Stomach smooth muscle (tissue), 2 donors: ENCODE measurements around the gene KLF18.

ENCODE experiments used
- H3K27ac ChIP-seq: one replicate; pipeline ENCODE4 v1.7.0; 2013; ENCODE audit warnings: mild to moderate bottlenecking, low read length, inconsistent platforms
- H3K27me3 ChIP-seq, 2 donors: one replicate each; pipeline ENCODE4 v1.7.0; 2013; ENCODE audit warnings: low read length in 2 of 2; ENCODE audit not compliant: insufficient read depth in 2 of 2, control insufficient read depth in 1 of 2
- H3K36me3 ChIP-seq, 2 donors: one replicate each; pipeline ENCODE4 v1.7.0; 2013; ENCODE audit warnings: low read length in 2 of 2; ENCODE audit not compliant: control insufficient read depth in 2 of 2, insufficient read depth in 2 of 2
- H3K4me1 ChIP-seq: one replicate; pipeline ENCODE4 v1.7.0; 2013; ENCODE audit warnings: low read length; ENCODE audit not compliant: control insufficient read depth, insufficient read depth
- H3K4me3 ChIP-seq, 2 donors: one replicate each; pipeline ENCODE4 v1.7.0; 2013; ENCODE audit warnings: low read length in 2 of 2
- H3K9ac ChIP-seq, 2 donors: one replicate each; pipeline ENCODE4 v1.7.0; 2013; ENCODE audit warnings: low read length in 2 of 2, mild to moderate bottlenecking in 1 of 2
- H3K9me3 ChIP-seq, 2 donors: one replicate each; pipeline ENCODE4 v1.7.0; 2013; ENCODE audit warnings: low read length in 2 of 2; ENCODE audit not compliant: control insufficient read depth in 2 of 2
- donor health status: healthy.
- donor health status: Pancreatic carcinoma.

KLF18 gene

DNA sequence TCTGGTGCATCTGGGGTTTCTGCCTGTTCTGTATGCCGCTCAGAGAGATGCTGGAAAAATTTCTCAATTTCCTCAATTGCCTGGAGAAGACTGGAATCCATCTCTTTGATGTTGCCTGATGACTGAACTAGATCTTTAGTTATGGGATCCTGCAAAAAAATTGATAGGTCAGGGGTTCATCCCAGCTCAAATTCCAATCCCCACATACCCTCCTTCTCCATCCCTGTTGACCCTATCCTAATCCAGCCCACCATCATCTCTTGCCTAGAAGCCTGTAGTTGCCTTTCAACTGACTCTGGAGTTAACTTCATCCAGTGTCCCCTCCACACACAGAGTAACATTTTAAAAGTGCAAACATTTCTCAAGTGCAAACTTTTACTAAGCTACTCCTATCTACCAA lies at the start of gene KLF18:
Gene KLF18 (minus strand): TSS at position 101 of the 400 bp plus-strand sequence. CDS start 0 bp downstream, at position 101.
- Histone ChIP-seq H3K9ac (no peak within 1 kb of the TSS), H3K4me3 (no peak within 1 kb of the TSS), H3K27me3 (peaks cover 0 to 2% of the 10 kb centered on the region in 2 donors), H3K27ac (no peak within 1 kb of the TSS), H3K36me3 (no peaks in the 10 kb centered on the region), H3K9me3 (peaks cover 3 to 12% of the 10 kb centered on the region in 2 donors), H3K4me1 (no peaks in the 10 kb centered on the region)

GRCh38 chr1:44174630-44175029 lies 33.2 kb upstream of the KLF18 start:
- no peak overlapping the region for H3K27ac ChIP-seq
- H3K9me3 ChIP-seq = no peaks in the 10 kb centered on the region
- H3K9ac ChIP-seq = no peak overlapping the region
- no peaks in the 10 kb centered on the region for H3K4me1 ChIP-seq
- H3K4me3 ChIP-seq = no peak overlapping the region
- H3K36me3 ChIP-seq = no peaks in the 10 kb centered on the region
- H3K27me3 ChIP-seq = no peaks in the 10 kb centered on the region

GRCh38 chr1:44170281-44170823 lies 28.9 kb upstream of the KLF18 start:
- H3K4me3 ChIP-seq = no peak overlapping the region
- H3K36me3 ChIP-seq = no peaks in the 10 kb centered on the region
- no peak overlapping the region for H3K9ac ChIP-seq
- H3K27me3 ChIP-seq = peaks cover 3% of the 10 kb centered on the region in 2 donors
- peaks cover 0 to 2% of the 10 kb centered on the region in 2 donors for H3K9me3 ChIP-seq
- H3K27ac ChIP-seq = no peak overlapping the region
- no peaks in the 10 kb centered on the region for H3K4me1 ChIP-seq

- peaks cover 3% of the 10 kb centered on the region in 2 donors for H3K27me3 ChIP-seq
- no peak overlapping the region for H3K4me3 ChIP-seq
- no peaks in the 10 kb centered on the region for H3K4me1 ChIP-seq
- H3K27ac ChIP-seq = no peak overlapping the region
- peaks cover 0 to 2% of the 10 kb centered on the region in 2 donors for H3K9me3 ChIP-seq
- H3K36me3 ChIP-seq = no peaks in the 10 kb centered on the region
- no peak overlapping the region for H3K9ac ChIP-seq
Observed at GRCh38 chr1:44168520-44169098, 27.2 kb upstream of the KLF18 start.

DNA sequence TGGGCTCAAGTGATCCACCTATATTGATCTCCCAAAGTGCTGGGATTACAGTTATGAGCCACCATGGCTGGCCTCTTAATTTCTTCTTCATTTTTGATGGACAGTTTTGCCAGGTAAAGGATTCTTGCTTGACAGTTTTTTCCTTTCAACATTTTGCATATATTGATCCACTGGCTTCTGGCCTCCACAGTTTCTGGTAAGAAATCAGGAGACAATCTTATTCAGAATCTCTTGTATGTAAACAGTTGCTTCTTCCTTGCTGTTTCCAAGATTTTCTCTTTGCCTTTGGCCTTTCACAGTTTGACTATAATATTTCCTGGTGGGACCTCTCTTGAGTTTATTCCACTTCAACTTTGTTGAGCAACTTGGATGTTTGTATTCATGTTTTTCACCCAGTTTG lies 20.1 kb upstream of the KLF18 start:
- Histone ChIP-seq H3K4me1 (no peaks in the 10 kb centered on the region), H3K4me3 (no peak overlapping the region), H3K9me3 (no peaks in the 10 kb centered on the region), H3K27me3 (no peaks in the 10 kb centered on the region), H3K27ac (no peak overlapping the region), H3K36me3 (no peaks in the 10 kb centered on the region), H3K9ac (no peak overlapping the region)

- Histone ChIP-seq H3K4me3 (no peak overlapping the region), H3K36me3 (no peaks in the 10 kb centered on the region), H3K9me3 (no peaks in the 10 kb centered on the region), H3K27ac (no peak overlapping the region), H3K4me1 (no peaks in the 10 kb centered on the region), H3K27me3 (no peaks in the 10 kb centered on the region), H3K9ac (no peak overlapping the region)
Observed at GRCh38 chr1:44158871-44159270, 17.4 kb upstream of the KLF18 start.

- Histone ChIP-seq H3K36me3 (no peaks in the 10 kb centered on the region), H3K9ac (no peak overlapping the region), H3K27me3 (peaks cover 0 to 2% of the 10 kb centered on the region in 2 donors), H3K4me1 (no peaks in the 10 kb centered on the region), H3K4me3 (no peak overlapping the region), H3K27ac (no peak overlapping the region), H3K9me3 (no peaks in the 10 kb centered on the region)
Observed at GRCh38 chr1:44157903-44158302, 16.5 kb upstream of the KLF18 start.

DNA sequence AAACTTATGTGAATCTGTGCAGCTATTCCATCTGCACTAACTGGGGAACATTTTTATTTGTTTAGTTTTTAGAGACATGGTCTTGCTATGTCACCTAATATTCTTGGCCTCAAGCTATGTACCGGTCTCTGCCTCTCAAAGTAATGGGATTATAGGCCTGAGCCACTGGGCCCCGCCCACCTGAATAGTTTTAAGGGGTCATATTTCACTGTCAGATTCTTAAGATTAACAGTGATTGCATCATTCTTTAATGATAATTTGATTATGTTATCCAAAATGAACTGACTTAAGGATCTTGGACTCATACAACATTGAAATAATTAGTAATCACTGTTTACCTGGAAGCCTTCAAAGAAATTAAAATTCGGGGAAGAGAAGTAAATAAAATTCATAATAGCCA lies 12.6 kb upstream of the KLF18 start:
- Histone ChIP-seq H3K4me3 (no peak overlapping the region), H3K27me3 (peaks cover 0 to 6% of the 10 kb centered on the region in 2 donors), H3K9me3 (no peaks in the 10 kb centered on the region), H3K27ac (no peak overlapping the region), H3K4me1 (no peaks in the 10 kb centered on the region), H3K9ac (no peak overlapping the region), H3K36me3 (no peaks in the 10 kb centered on the region)

DNA sequence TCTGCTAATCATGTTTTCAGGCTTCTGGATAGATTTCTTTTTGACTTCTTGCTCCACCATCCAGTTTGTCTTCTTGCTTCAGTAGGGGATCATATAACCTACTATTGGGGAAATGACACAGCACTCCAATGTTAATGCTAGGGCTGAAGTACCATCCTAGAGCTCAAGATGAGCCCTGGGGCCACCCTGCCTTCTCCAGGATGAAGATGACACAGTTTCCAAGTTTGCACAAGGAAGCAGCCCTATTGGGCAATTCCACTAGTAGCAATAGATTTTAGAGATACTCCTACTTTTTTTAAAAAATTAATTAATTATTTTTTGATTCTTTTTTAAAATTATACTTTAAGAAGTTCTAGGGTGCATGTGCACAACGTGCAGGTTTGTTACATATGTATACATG lies 11.3 kb upstream of the KLF18 start:
- Histone ChIP-seq H3K4me1 (no peaks in the 10 kb centered on the region), H3K36me3 (no peaks in the 10 kb centered on the region), H3K4me3 (no peak overlapping the region), H3K9ac (no peak overlapping the region), H3K27me3 (peaks cover 0 to 6% of the 10 kb centered on the region in 2 donors), H3K27ac (no peak overlapping the region), H3K9me3 (no peaks in the 10 kb centered on the region)

DNA sequence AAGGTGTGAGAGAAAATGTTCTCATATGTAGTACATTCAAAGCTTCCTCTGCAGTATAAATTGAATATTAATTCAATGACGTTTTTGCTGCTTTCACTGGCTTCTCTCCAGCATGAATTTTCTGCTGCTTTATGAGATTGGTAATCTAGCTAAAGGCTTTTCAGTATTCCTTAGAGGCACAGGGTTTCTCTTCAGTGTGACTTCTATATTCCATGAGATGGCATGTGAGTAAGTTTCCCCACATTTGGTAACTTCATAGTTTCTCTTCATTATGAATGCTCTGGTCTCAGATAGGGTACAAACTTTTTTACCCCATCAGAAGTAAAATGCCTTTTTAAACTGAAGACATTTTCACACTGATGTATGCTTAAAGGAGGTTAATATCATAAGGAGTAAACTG lies 10.4 kb upstream of the KLF18 start:
- Histone ChIP-seq H3K36me3 (no peaks in the 10 kb centered on the region), H3K27me3 (peaks cover 0 to 6% of the 10 kb centered on the region in 2 donors), H3K27ac (no peak overlapping the region), H3K9ac (no peak overlapping the region), H3K4me1 (no peaks in the 10 kb centered on the region), H3K4me3 (no peak overlapping the region), H3K9me3 (no peaks in the 10 kb centered on the region)

GRCh38 chr1:44151332-44151731 lies 9.9 kb upstream of the KLF18 start:
- no peaks in the 10 kb centered on the region for H3K9me3 ChIP-seq
- H3K4me1 ChIP-seq = no peaks in the 10 kb centered on the region
- H3K27ac ChIP-seq = no peak overlapping the region
- no peak overlapping the region for H3K4me3 ChIP-seq
- peaks cover 0 to 6% of the 10 kb centered on the region in 2 donors for H3K27me3 ChIP-seq
- no peaks in the 10 kb centered on the region for H3K36me3 ChIP-seq
- H3K9ac ChIP-seq = no peak overlapping the region
